BJ (cell line): ENCODE results near the gene STRBP. TPM values are rescaled to one million over a fixed set of nuclear protein-coding genes. Genes with fewer than 3 reads are reported as not detected.

Experiments used
- CTCF ChIA-PET: fragments of 350-600 bp; formaldehyde crosslinking; extraction: SDS; loops from one replicate; lab custom pipeline; 2021; ENCODE audit warnings: antibody characterized with exemption, inconsistent platforms; lab: Yijun Ruan, JAX
- POLR2A ChIA-PET: fragments of 300-600 bp; sonication (Branson Sonifier 250); formaldehyde crosslinking; extraction: SDS; loops from one replicate; lab custom pipeline; 2021; ENCODE audit warnings: antibody characterized with exemption; lab: Charles Lee
- DNase-seq: peaks from one replicate; pipeline ENCODE4 v3.0.0-alpha.2; 2011; ENCODE audit warnings: low read depth
- H3K27me3 ChIP-seq: 2 replicates; pipeline ENCODE4 v1.6.0; 2011; ENCODE audit warnings: low read length; ENCODE audit not compliant: control insufficient read depth, insufficient read depth
- H3K36me3 ChIP-seq: 2 replicates; pipeline ENCODE4 v1.5.1; 2011; ENCODE audit warnings: low read length; ENCODE audit not compliant: control insufficient read depth, insufficient read depth
- H3K4me3 ChIP-seq: 2 replicates; pipeline ENCODE4 v1.5.1; 2011; ENCODE audit warnings: low read depth, mild to moderate bottlenecking, control low read depth, low read length
- CTCF ChIP-seq: IDR thresholded peaks from 2 replicates; pipeline ENCODE4 v1.5.1; 2011; ENCODE audit warnings: low read depth, mild to moderate bottlenecking, control low read depth, inconsistent platforms, low read length, moderate library complexity; ENCODE audit not compliant: insufficient read depth
- polyA plus RNA-seq: library from polyadenylated mRNA; depleted of rRNA; stranded (reverse); fragments of >200 nt; gene quantifications from 2 replicates; pipeline ENCODE4 v1.2.3, GENCODE V29; 2011

The STRBP gene
- polyA plus RNA-seq, 1 experiment, result 1.1 TPM

GRCh38 chr9:123157221-123157620, 111.2 kb downstream of the STRBP start:
- ChIA-PET POLR2A (no interaction called here), CTCF (interaction anchor here (0.5 kb wide), 1 partner anchor 32 kb away, joined by 4 read pairs; no protein-coding TSS in a partner anchor)
- no peak for DNase-seq
- Histone ChIP-seq H3K4me3 (no peak overlapping the region), H3K36me3 (no peaks in the 10 kb centered on the region), H3K27me3 (no peaks in the 10 kb centered on the region)
- TF ChIP-seq CTCF, result no peak

GRCh38 chr9:123150708-123151503, 117.5 kb downstream of the STRBP start:
- no peak overlapping the region for H3K4me3 ChIP-seq
- no peak for DNase-seq
- no peak for TF ChIP-seq CTCF
- ChIA-PET CTCF (no interaction called here), POLR2A (no interaction called here)
- H3K27me3 ChIP-seq, result no peaks in the 10 kb centered on the region
- no peaks in the 10 kb centered on the region for H3K36me3 ChIP-seq

GRCh38 chr9:123149067-123149466, 119.3 kb downstream of the STRBP start:
- POLR2A ChIA-PET, result no interaction called here
- TF ChIP-seq CTCF, result no peak
- CTCF ChIA-PET, result no interaction called here
- H3K27me3 ChIP-seq, result no peaks in the 10 kb centered on the region
- H3K4me3 ChIP-seq, result no peak overlapping the region
- H3K36me3 ChIP-seq, result no peaks in the 10 kb centered on the region
- DNase-seq, result no peak

- ChIA-PET POLR2A (no interaction called here), CTCF (interaction anchor here (0.6 kb wide), 1 partner anchor 46 kb away, joined by 4 read pairs; no protein-coding TSS in a partner anchor)
- no peaks in the 10 kb centered on the region for H3K27me3 ChIP-seq
- TF ChIP-seq CTCF, result no peak
- H3K4me3 ChIP-seq, result no peak overlapping the region
- H3K36me3 ChIP-seq, result no peaks in the 10 kb centered on the region
- DNase-seq, result no peak
Observed at GRCh38 chr9:123138163-123138562, 130.2 kb downstream of the STRBP start.

- no peak for TF ChIP-seq CTCF
- no peaks in the 10 kb centered on the region for H3K36me3 ChIP-seq
- no peak for DNase-seq
- no peak overlapping the region for H3K4me3 ChIP-seq
- H3K27me3 ChIP-seq, result no peaks in the 10 kb centered on the region
- CTCF ChIA-PET, result no interaction called here
- POLR2A ChIA-PET, result no interaction called here
Observed at GRCh38 chr9:123135430-123135829, 133.0 kb downstream of the STRBP start.
